Type B pancreatic cell (in vitro differentiated cells): ENCODE measurements around the gene WNT10A. TPM values are rescaled to one million over a fixed set of nuclear protein-coding genes. Genes with fewer than 3 reads are reported as not detected.

ENCODE experiments used
- DNase-seq: peaks from one replicate; pipeline ENCODE4 v3.0.0; 2021; ENCODE audit warnings: mixed read lengths; ENCODE audit not compliant: unreplicated experiment; ENCODE audit errors: extremely low spot score
- H3K27ac Mint-ChIP-seq: 2 replicates; pipeline ENCODE4 v1.8.0; 2021; ENCODE audit warnings: mild to moderate bottlenecking, mixed read lengths
- H3K27me3 Mint-ChIP-seq: 2 replicates; pipeline ENCODE4 v1.8.0; 2021; ENCODE audit warnings: mixed read lengths
- H3K36me3 Mint-ChIP-seq: 2 replicates; pipeline ENCODE4 v1.8.0; 2021; ENCODE audit warnings: mixed read lengths
- H3K4me1 Mint-ChIP-seq: one replicate; pipeline ENCODE4 v1.8.0; 2021; ENCODE audit warnings: mixed read lengths; ENCODE audit not compliant: unreplicated experiment
- H3K4me3 Mint-ChIP-seq: 2 replicates; pipeline ENCODE4 v1.8.0; 2021; ENCODE audit warnings: mild to moderate bottlenecking, mixed read lengths
- H3K9me3 Mint-ChIP-seq: 2 replicates; pipeline ENCODE4 v1.8.0; 2021; ENCODE audit warnings: mixed read lengths
- CTCF ChIP-seq: fragments of 200-600 bp; sonication (generic); conservative IDR thresholded peaks from 2 replicates; pipeline ENCODE4 v1.5.0; 2021; ENCODE audit warnings: antibody characterized with exemption, mild to moderate bottlenecking
- total RNA-seq: library from RNA; stranded (reverse); gene quantifications from 2 replicates; pipeline ENCODE4 v1.2.1, GENCODE V29; 2021; ENCODE audit warnings: low replicate concordance

The WNT10A gene
- total RNA-seq, 1 donor from 2014 or later = 5.5 TPM

GRCh38 chr2:218863021-218863520, 17.6 kb upstream of the WNT10A start:
- peak overlapping the region; percentile 46 for H3K27ac Mint-ChIP-seq
- no peak for TF ChIP-seq CTCF
- peaks cover 74% of the 10 kb centered on the region for H3K27me3 Mint-ChIP-seq
- peak overlapping the region; percentile 19 for H3K4me3 Mint-ChIP-seq
- no peaks in the 10 kb centered on the region for H3K9me3 Mint-ChIP-seq
- peaks cover 13% of the 10 kb centered on the region for H3K4me1 Mint-ChIP-seq
- DNase-seq = no peak
- no peaks in the 10 kb centered on the region for H3K36me3 Mint-ChIP-seq

- Mint-ChIP-seq H3K4me3 (peak overlapping the region; percentile 66), H3K4me1 (peaks cover 9% of the 10 kb centered on the region), H3K27ac (no peak overlapping the region), H3K36me3 (no peaks in the 10 kb centered on the region), H3K9me3 (no peaks in the 10 kb centered on the region), H3K27me3 (peaks cover 80% of the 10 kb centered on the region)
- TF ChIP-seq CTCF = no peak
- no peak for DNase-seq
Observed at GRCh38 chr2:218865396-218865795, 15.3 kb upstream of the WNT10A start.

GRCh38 chr2:218865999-218866398, 14.7 kb upstream of the WNT10A start:
- Mint-ChIP-seq H3K4me1 (peaks cover 7% of the 10 kb centered on the region), H3K4me3 (no peak overlapping the region), H3K27ac (no peak overlapping the region), H3K9me3 (no peaks in the 10 kb centered on the region), H3K27me3 (peaks cover 80% of the 10 kb centered on the region), H3K36me3 (no peaks in the 10 kb centered on the region)
- TF ChIP-seq CTCF = no peak
- no peak for DNase-seq

GRCh38 chr2:218867900-218868299, 12.8 kb upstream of the WNT10A start:
- Mint-ChIP-seq H3K27ac (peak overlapping the region; percentile 45), H3K4me1 (peaks cover 4% of the 10 kb centered on the region), H3K9me3 (no peaks in the 10 kb centered on the region), H3K36me3 (peaks cover 6% of the 10 kb centered on the region), H3K27me3 (peaks cover 82% of the 10 kb centered on the region), H3K4me3 (no peak overlapping the region)
- no peak for TF ChIP-seq CTCF
- no peak for DNase-seq

GRCh38 chr2:218869064-218869463, 11.6 kb upstream of the WNT10A start:
- Mint-ChIP-seq H3K36me3 (peaks cover 6% of the 10 kb centered on the region), H3K27me3 (peaks cover 80% of the 10 kb centered on the region), H3K9me3 (no peaks in the 10 kb centered on the region), H3K4me1 (peaks cover under 1% of the 10 kb centered on the region), H3K27ac (peak overlapping the region; percentile 26), H3K4me3 (no peak overlapping the region)
- TF ChIP-seq CTCF = no peak
- DNase-seq = no peak

- no peaks in the 10 kb centered on the region for H3K9me3 Mint-ChIP-seq
- peaks cover 91% of the 10 kb centered on the region for H3K27me3 Mint-ChIP-seq
- DNase-seq = no peak
- H3K4me3 Mint-ChIP-seq = no peak overlapping the region
- no peak overlapping the region for H3K27ac Mint-ChIP-seq
- H3K36me3 Mint-ChIP-seq = peaks cover 9% of the 10 kb centered on the region
- TF ChIP-seq CTCF = no peak
- H3K4me1 Mint-ChIP-seq = no peaks in the 10 kb centered on the region
Observed at GRCh38 chr2:218870984-218871344, 9.7 kb upstream of the WNT10A start.
